Hepatocyte (in vitro differentiated cells): ENCODE results near the gene SLC35D2.

ENCODE experiments used
- EZH2 ChIP-seq: fragments of 200-600 bp; sonication (generic); IDR thresholded peaks from 2 replicates; pipeline ENCODE4 v1.6.1; 2016; ENCODE audit warnings: antibody characterized with exemption, mild to moderate bottlenecking, borderline replicate concordance
- EZH2phosphoT487 ChIP-seq: fragments of 200-600 bp; sonication (generic); IDR thresholded peaks from one replicate; pipeline ENCODE4 v1.6.1; 2018; ENCODE audit warnings: antibody characterized with exemption, mild to moderate bottlenecking, low read depth, moderate library complexity; ENCODE audit not compliant: unreplicated experiment, severe bottlenecking
- TF ChIP-seq, protein P1 (sequence below): fragments of 200-600 bp; sonication (generic); IDR thresholded peaks from 2 replicates; pipeline ENCODE4 v1.5.1; 2016; ENCODE audit warnings: antibody characterized with exemption, mild to moderate bottlenecking; ENCODE audit not compliant: poor library complexity

GRCh38 chr9:96293498-96294158 lies 89.9 kb downstream of the SLC35D2 start:
- TF ChIP-seq, protein P1, sequence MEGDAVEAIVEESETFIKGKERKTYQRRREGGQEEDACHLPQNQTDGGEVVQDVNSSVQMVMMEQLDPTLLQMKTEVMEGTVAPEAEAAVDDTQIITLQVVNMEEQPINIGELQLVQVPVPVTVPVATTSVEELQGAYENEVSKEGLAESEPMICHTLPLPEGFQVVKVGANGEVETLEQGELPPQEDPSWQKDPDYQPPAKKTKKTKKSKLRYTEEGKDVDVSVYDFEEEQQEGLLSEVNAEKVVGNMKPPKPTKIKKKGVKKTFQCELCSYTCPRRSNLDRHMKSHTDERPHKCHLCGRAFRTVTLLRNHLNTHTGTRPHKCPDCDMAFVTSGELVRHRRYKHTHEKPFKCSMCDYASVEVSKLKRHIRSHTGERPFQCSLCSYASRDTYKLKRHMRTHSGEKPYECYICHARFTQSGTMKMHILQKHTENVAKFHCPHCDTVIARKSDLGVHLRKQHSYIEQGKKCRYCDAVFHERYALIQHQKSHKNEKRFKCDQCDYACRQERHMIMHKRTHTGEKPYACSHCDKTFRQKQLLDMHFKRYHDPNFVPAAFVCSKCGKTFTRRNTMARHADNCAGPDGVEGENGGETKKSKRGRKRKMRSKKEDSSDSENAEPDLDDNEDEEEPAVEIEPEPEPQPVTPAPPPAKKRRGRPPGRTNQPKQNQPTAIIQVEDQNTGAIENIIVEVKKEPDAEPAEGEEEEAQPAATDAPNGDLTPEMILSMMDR, result no peak
- no peak for TF ChIP-seq EZH2
- no peak for TF ChIP-seq EZH2phosphoT487
